Sigmoid colon (tissue), 4 donors: ENCODE results near the gene CRADD.

ENCODE experiments used
- CTCF ChIP-seq, 4 experiments: fragments of 450-650 bp in 3 of 4; fragments of 200-600 bp in 1 of 4; IDR thresholded peaks; one replicate each; pipeline ENCODE4 v1.5.1; 2016 to 2019; ENCODE audit warnings: antibody characterized with exemption in 4 of 4, mild to moderate bottlenecking in 3 of 4, moderate library complexity in 2 of 4
- EP300 ChIP-seq, 4 donors: sonication (generic); formaldehyde crosslinking; IDR thresholded peaks; one replicate each; pipeline ENCODE4 v1.6.1; 2017; ENCODE audit warnings: antibody characterized with exemption in 4 of 4
- POLR2A ChIP-seq, 2 donors: fragments of 450-650 bp; IDR thresholded peaks; one replicate each; pipeline ENCODE4 v1.6.1; 2016; ENCODE audit warnings: antibody characterized with exemption in 2 of 2, mild to moderate bottlenecking in 2 of 2, moderate library complexity in 2 of 2
- POLR2AphosphoS5 ChIP-seq, 4 donors: sonication (generic); formaldehyde crosslinking; IDR thresholded peaks; one replicate each; pipeline ENCODE4 v1.6.1; 2017; ENCODE audit warnings: antibody characterized with exemption in 4 of 4

DNA sequence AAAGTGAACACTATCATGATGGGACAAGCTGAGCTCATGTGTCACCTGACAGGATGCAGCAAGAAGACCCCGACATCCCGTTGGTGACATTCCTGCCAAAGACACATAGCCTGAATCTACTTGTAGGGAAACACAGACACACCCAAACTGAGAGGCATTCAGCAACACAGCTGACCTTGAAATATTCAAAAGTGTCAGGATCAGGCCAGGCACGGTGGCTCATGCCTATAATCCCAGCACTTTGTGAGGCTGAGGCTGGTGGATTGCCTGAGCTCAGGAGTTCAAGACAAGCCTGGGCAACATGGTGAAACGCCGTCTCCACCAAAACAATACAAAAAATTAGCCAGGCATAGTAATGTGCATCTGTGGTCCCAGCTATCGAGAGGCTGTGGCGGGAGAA is 239.2 kb downstream of the CRADD start:
- no peak for TF ChIP-seq CTCF (IDR thresholded peaks at IDR 0.05)
- TF ChIP-seq POLR2A (IDR thresholded peaks at IDR 0.05), result no peak
- TF ChIP-seq POLR2AphosphoS5 (IDR thresholded peaks at IDR 0.05), result no peak
- no peak for TF ChIP-seq EP300 (IDR thresholded peaks at IDR 0.05)
